Measurements from ENCODE around the gene MIPOL1.
"Not testable (repeated sequence)": the region's sequence is repeated elsewhere in the genome, so short reads cannot be mapped to it uniquely, and the experiment has no call there.

Gene MIPOL1

DNA sequence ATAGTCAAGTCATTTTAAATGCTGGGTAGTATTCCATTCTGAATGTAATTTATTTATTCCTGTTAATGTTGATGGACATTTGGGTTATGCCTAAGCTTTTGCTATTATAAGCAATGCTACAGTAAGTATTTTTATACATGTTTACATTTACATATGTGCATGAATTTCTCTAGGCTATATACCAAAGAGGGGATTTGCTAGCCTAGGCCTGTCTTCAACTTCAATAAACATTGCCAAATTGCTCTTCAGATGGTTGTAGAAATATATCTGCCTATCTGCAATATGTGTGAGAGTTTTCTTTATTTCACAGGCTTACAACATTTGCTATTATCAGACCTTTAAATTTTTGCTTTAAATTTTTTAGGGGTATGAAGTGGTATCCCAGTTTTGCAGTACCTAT, 87.0 kb downstream of the MIPOL1 start:
- DNase-seq (ENCODE audit: low read depth, low spot score): no peak

- no peak for DNase-seq (ENCODE audit: low read depth, low spot score)
These were observed 87.5 kb downstream of the MIPOL1 start for GRCh38 chr14:37285220-37285619.

DNA sequence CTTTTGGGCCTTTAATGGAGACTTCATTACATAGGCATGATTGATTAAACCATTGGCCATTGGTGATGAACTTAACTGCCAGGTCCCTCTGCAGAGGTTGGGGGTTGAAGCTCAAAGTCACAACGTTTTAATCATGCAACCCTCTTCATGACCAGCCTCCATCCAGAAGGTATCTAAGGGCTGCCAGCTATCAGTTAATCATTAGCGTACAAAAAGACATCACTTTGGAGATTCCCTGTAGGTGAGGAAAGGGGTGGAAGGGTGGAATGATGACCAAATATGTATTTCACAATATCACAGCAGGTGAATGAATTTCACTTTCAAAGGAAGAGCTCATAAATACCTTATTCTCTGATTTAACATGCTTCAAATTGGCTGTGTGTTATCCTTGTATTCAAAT, 92.0 kb downstream of the MIPOL1 start:
- no peak for DNase-seq (ENCODE audit: low read depth, low spot score)

DNA sequence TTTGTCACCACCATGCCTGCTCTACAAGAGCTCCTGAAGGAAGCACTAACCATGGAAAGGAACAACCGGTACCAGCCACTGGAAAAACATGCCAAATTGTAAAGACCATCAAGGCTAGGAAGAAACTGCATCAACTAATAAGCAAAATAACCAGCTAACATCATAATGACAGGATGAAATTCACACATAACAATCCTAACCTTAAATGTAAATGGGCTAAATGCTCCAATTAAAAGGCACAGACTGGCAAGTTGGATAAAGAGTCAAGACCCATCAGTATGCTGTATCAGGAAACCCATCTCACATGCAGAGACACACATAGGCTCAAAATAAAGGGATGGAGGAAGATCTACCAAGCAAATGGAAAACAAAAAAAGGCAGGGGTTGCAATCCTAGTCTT, 97.5 kb downstream of the MIPOL1 start:
- DNase-seq (ENCODE audit: low read depth, low spot score): not testable (repeated sequence)

- DNase-seq (ENCODE audit: low read depth, low spot score): no peak
These were observed 113.5 kb downstream of the MIPOL1 start for GRCh38 chr14:37311252-37311651.

DNA sequence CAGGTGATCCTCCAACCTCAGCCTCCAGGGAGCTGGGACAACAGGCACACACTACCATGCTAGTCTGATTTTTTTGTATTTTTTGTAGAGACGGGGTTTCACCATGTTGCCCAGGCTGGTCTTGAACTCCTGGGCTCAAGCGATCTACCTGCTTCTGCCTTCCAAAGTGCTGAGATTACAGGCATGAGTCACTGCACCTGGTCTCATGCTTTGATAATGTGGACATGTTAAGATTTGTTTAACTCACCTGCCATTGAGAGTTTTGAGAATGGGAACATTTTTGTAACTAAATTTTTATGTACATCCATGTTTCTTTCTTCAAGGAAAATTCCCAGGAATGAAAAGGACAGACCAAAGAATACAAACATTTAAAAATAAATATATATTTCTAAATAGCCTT, 121.2 kb downstream of the MIPOL1 start:
- no peak for DNase-seq (ENCODE audit: low read depth, low spot score)

GRCh38 chr14:37320106-37320505, 122.4 kb downstream of the MIPOL1 start:
- no peak for DNase-seq (ENCODE audit: low read depth, low spot score)

GRCh38 chr14:37325332-37325731, 127.6 kb downstream of the MIPOL1 start:
- DNase-seq (ENCODE audit: low read depth, low spot score): no peak

DNA sequence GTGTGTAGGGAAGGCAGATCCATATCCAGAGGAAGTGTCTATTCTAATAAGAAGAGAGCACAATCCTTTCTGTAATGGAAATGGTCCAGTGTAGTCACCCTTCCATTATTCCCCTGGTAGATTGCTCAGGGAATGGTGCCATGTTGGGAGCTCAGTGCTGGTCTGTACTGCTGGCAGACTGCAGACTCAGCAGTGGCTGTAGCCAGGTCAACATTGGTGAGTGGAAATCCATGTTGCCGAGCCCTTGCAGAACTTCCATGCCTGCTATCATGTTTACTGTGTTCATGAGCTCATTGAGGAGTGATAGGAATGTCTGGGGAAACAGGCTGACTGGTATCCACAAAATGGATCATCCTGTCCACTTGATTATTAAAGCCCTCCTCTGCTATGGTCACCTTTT, 128.7 kb downstream of the MIPOL1 start:
- DNase-seq (ENCODE audit: low read depth, low spot score): no peak

- not testable (repeated sequence) for DNase-seq (ENCODE audit: low read depth, low spot score)
These were observed 130.2 kb downstream of the MIPOL1 start for GRCh38 chr14:37327933-37328332.

GRCh38 chr14:37328673-37329072, 130.9 kb downstream of the MIPOL1 start:
- DNase-seq (ENCODE audit: low read depth, low spot score): no peak

DNA sequence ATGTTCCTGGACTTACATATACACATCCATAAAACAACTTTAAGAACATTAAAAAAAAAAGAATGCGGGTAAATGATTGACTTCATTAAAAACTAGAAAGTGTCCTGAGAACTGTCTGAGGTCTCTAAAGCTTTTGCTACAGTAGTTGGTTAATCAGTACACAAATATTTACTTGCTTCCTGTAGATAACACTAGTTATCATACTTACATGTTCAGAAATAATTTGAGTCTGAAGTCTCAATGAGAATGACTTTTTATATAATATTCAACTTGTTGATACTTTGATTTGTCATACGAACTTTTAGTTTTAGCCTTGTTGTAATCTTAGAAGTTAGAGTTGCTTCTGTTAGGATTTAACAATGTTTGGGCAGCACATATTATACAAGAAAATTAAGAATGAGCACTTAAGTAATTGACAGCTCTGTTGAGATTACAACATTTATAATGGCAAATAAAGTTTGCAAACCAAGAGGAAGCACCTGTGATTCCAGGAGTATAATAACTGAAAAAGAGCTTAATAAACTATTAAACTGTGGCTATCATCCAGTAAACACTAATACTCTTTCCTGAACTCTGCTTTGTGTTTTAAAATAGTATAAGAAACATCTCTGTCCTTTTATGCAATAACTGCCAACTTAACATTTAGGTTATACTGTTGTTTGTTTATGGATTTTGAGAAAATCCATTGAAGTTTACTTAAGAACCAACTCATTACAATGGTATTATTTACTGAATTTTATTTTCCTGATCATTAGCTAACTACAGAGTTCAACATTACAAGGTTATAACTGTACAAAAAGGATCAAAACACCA, 131.7 kb downstream of the MIPOL1 start:
- no peak for DNase-seq (ENCODE audit: low read depth, low spot score)

- DNase-seq (ENCODE audit: low read depth, low spot score): no peak
These were observed 133.2 kb downstream of the MIPOL1 start for GRCh38 chr14:37330910-37331309.

- DNase-seq (ENCODE audit: low read depth, low spot score): no peak
These were observed 142.6 kb downstream of the MIPOL1 start for GRCh38 chr14:37340353-37340752.

DNA sequence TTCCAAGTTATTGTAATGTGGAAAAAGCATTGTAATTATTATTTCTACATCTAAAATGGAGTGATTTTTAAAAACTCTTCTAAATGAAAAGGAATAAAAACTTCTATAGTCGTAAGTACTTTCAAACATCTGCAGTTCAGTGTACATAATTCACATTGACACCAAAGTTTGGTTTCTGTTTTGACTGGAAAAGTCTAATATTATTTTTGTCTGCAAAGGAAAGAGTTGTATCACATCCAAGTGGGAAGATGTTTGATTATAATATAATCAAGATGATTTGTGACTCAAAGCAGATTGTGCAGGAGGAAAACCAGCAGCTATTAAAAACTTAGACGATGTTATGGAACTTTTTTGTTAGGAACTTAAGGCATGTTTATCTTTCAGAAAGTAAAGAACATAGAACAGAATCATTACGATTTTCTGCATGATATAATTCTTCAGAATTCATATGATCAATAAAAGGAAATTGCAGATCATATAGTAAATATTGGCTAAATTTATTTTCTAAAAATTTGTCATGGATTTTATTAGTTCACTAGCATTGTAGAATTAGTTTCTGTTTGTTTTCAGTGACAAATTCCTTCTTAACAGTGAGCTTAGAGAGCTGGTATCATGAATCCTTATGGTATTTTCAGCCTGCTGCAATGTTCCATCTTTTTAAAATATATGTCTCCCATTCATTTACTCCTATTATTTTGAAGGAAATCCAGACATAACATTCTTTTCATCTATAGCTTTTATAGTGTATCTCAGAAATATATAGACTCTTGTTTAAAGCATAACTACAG, 145.8 kb downstream of the MIPOL1 start:
- DNase-seq (ENCODE audit: low read depth, low spot score): no peak

DNA sequence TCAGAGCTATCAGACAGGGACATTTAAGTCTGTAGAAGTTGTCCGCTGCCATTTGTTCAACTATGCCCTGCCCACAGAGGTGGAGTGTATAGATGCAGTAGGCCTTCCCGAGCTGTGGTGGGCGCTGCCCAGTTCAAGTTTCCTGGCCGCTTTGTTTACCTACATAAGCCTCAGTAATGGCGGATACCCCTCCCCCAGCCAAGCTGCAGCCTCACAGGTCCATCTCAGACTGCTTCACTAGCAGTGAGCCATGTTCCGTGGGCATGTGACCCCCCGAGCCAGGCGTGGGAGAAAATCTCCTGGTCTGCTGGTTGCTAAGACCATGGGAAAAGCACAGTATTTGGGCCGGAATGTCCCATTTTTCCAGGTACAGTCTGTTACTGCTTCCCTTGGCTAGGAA, 165.9 kb downstream of the MIPOL1 start:
- DNase-seq (ENCODE audit: low read depth, low spot score): no peak

GRCh38 chr14:37369425-37369824, 171.7 kb downstream of the MIPOL1 start:
- DNase-seq (ENCODE audit: low read depth, low spot score): no peak

GRCh38 chr14:37375566-37375965, 177.8 kb downstream of the MIPOL1 start:
- DNase-seq (ENCODE audit: low read depth, low spot score): no peak

DNA sequence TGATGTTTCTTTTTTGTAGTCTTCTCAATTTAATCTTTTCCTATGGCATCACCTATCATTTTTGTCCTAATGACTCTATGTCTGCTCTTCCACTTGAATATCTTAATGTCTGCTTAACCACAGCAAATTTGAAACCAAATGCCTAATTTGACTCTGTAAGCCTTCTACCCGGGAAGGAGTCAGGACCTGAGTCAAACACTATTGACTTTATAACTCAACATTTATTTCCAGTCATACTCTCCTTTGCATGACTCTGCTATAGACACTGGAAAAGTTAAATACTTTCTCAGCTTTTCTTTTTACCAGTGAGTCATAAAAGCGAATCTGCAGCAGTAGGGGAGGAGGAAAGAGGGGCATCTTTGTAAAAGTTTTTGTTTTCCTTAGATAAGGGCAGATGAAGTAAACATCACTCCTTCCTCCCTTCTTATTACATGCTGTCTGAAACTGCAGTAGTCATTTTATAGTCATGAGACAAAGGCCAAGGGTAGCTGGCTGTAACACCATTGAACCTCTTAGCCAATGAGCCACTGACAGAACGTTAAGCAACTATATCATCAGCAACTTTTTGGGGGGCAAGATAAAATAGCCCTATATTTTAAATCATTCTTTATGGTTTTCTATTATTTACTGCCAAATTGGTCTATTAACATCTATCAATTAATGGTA, 179.3 kb downstream of the MIPOL1 start:
- DNase-seq (ENCODE audit: low read depth, low spot score): no peak

DNA sequence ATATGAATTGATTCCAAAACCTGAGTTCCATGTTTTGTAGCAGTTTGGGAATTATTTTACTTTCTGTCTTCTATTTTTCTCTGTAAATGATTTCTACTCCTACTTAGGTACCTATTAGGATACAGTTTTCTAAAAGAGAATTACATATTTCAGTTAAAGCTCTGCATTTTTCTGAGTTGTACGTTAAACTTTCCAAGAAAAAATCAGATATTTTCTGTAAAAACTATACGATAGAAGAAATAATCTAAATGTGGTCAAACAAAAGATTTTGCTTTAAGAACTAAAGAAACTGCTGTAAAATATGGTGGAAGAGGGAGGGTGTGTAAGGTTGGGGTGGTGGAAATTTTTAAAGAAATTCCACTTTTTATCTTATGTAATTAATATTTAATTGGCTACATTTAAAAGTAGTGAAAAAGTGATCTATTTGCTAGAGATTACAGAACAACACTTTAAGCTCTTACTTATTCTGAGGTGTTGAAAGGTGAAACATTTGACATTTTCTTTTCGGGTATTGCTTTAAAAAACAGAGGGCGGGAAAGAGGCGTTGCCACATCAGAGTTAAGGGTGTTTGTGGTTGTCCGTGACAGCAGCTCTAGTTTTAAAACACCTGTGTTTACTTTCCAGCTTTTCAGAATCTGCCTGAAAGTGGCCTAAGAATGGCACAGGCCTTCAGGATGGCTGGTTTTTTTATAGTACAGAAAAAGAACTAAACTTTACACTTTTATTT, 187.3 kb downstream of the MIPOL1 start:
- no peak for DNase-seq (ENCODE audit: low read depth, low spot score)

GRCh38 chr14:37397157-37397940, 199.6 kb downstream of the MIPOL1 start:
- not testable (repeated sequence) for DNase-seq (ENCODE audit: low read depth, low spot score)
